B cell (primary cell): ENCODE results near the gene ERO1B. TPM values are rescaled to one million over a fixed set of nuclear protein-coding genes. Genes with fewer than 3 reads are reported as not detected.

Source experiments
- ATAC-seq: fragments of 200-7000 bp; cut with Tn5 transposase; one replicate; pipeline ENCODE4 v1.10.0; 2021; ENCODE audit warnings: low read depth, mild to moderate bottlenecking, moderate number of reproducible peaks, moderate library complexity
- CTCF ChIA-PET: fragments of 350-600 bp; sonication (Branson Sonifier 250); formaldehyde crosslinking; loops from one replicate; lab custom pipeline; 2021; ENCODE audit warnings: antibody characterized with exemption, inconsistent platforms; lab: Charles Lee
- POLR2A ChIA-PET: fragments of 350-600 bp; sonication (Branson Sonifier 250); formaldehyde crosslinking; loops from one replicate; lab custom pipeline; 2021; ENCODE audit warnings: antibody characterized with exemption; lab: Charles Lee
- DNase-seq: peaks from one replicate; pipeline ENCODE4 v3.0.0; 2013
- H2AFZ ChIP-seq: 2 replicates; pipeline ENCODE4 v1.6.1; 2012; ENCODE audit warnings: mild to moderate bottlenecking, low read depth, low read length; ENCODE audit not compliant: insufficient read depth, poor library complexity, severe bottlenecking
- H3K27ac ChIP-seq, 2 donors: 1 replicate in 1 of 2; 2 replicates in 1 of 2; pipeline ENCODE4 v1.5.1; 2012 to 2013; ENCODE audit warnings: low read length in 2 of 2, mild to moderate bottlenecking in 2 of 2, moderate library complexity in 1 of 2
- H3K27me3 ChIP-seq, 4 experiments: fragments of 200-600 bp in 1 of 4; sonication (generic) in 1 of 4; replicated peaks in 1 of 4; 1 replicate in 2 of 4; 2 replicates in 2 of 4; pipeline versions ENCODE4 v1.6.1 to v1.7.0; 2013 to 2016; ENCODE audit warnings: low read length in 3 of 4, mild to moderate bottlenecking in 2 of 4, mixed read lengths in 1 of 4, moderate library complexity in 1 of 4; ENCODE audit not compliant: insufficient read depth in 4 of 4, control insufficient read depth in 3 of 4; ENCODE audit errors: control extremely low read depth in 1 of 4
- H3K36me3 ChIP-seq, 2 experiments: replicated peaks in 1 of 2; 1 replicate in 1 of 2; 2 replicates in 1 of 2; pipeline versions ENCODE4 v1.6.1 to v1.7.1; 2013; ENCODE audit warnings: low read length in 1 of 2; ENCODE audit not compliant: insufficient read depth in 2 of 2, control insufficient read depth in 1 of 2; ENCODE audit errors: control extremely low read depth in 1 of 2, extremely low read depth in 1 of 2
- H3K4me1 ChIP-seq, 2 donors: fragments of 200-600 bp in 1 of 2; sonication (generic) in 1 of 2; 1 replicate in 1 of 2; 2 replicates in 1 of 2; pipeline versions ENCODE4 v1.5.1 to v1.6.1; 2013 to 2017; ENCODE audit warnings: low read length in 2 of 2; ENCODE audit not compliant: control insufficient read depth in 2 of 2, insufficient read depth in 2 of 2
- H3K4me2 ChIP-seq: replicated peaks from 2 replicates; pipeline ENCODE3; 2012; ENCODE audit warnings: mild to moderate bottlenecking, low read depth, low read length; ENCODE audit not compliant: poor library complexity, severe bottlenecking
- H3K4me3 ChIP-seq, 5 experiments: fragments of 200-600 bp in 1 of 5; sonication (generic) in 1 of 5; 1 replicate in 3 of 5; 2 replicates in 2 of 5; pipeline versions ENCODE4 v1.5.1 to v1.7.0; 2011 to 2016; ENCODE audit warnings: low read length in 4 of 5, mild to moderate bottlenecking in 4 of 5, low read depth in 2 of 5, control low read depth in 1 of 5, moderate library complexity in 1 of 5; ENCODE audit not compliant: insufficient read depth in 1 of 5; ENCODE audit errors: control extremely low read depth in 1 of 5, extremely low read depth in 1 of 5
- H3K79me2 ChIP-seq: fragments of 200-600 bp; sonication (generic); one replicate; pipeline ENCODE4 v1.6.0; 2016; ENCODE audit warnings: low read length; ENCODE audit not compliant: control insufficient read depth, insufficient read depth
- H3K9ac ChIP-seq: fragments of 200-600 bp; sonication (generic); 2 replicates; pipeline ENCODE4 v1.6.1; 2017; ENCODE audit warnings: mild to moderate bottlenecking, low read length, moderate library complexity
- H3K9me3 ChIP-seq, 3 donors: one replicate each; pipeline versions ENCODE4 v1.6.1 to v1.7.1; 2013; ENCODE audit warnings: low read length in 2 of 3; ENCODE audit not compliant: control insufficient read depth in 2 of 3, insufficient read depth in 1 of 3; ENCODE audit errors: control extremely low read depth in 1 of 3
- H4K20me1 ChIP-seq: 2 replicates; pipeline ENCODE4 v1.6.0; 2012; ENCODE audit warnings: mild to moderate bottlenecking, low read length; ENCODE audit not compliant: insufficient read depth, control insufficient read depth, poor library complexity, severe bottlenecking
- H3K27ac Mint-ChIP-seq: one replicate; pipeline ENCODE4 v1.8.0; 2021; ENCODE audit warnings: mixed read lengths
- H3K27me3 Mint-ChIP-seq: one replicate; pipeline ENCODE4 v1.8.0; 2021; ENCODE audit warnings: mixed read lengths
- H3K4me1 Mint-ChIP-seq: one replicate; pipeline ENCODE4 v1.8.0; 2021; ENCODE audit warnings: mixed read lengths
- H3K4me3 Mint-ChIP-seq: one replicate; pipeline ENCODE4 v1.8.0; 2021; ENCODE audit warnings: mixed read lengths
- H3K9me3 Mint-ChIP-seq: one replicate; pipeline ENCODE4 v1.8.0; 2022; ENCODE audit warnings: mixed read lengths; ENCODE audit not compliant: insufficient read depth
- EZH2 ChIP-seq: IDR thresholded peaks from 2 replicates; pipeline ENCODE4 v1.6.1; 2012; ENCODE audit warnings: borderline replicate concordance, low read depth, mild to moderate bottlenecking, moderate library complexity, low read length; ENCODE audit not compliant: insufficient read depth, poor library complexity, severe bottlenecking
- WGBS: methylation state at CpG from one replicate; pipeline ENCODE4 v1.1.5; 2013; ENCODE audit warnings: missing lambda C conversion rate; ENCODE audit not compliant: insufficient coverage; 5-methylcytosine and 5-hydroxymethylcytosine counted together
- intact Hi-C: fragments of 100-400 bp; cut with micrococcal nuclease; formaldehyde crosslinking; loops from one replicate; pipeline ENCODE4 v1.10.0; 2022
- polyA plus RNA-seq: library from polyadenylated mRNA; depleted of rRNA; stranded (reverse); fragments of >200 nt; gene quantifications from 2 replicates; pipeline ENCODE4 v1.2.3, GENCODE V29; 2012
- total RNA-seq, 2 donors: library from RNA; stranded (reverse); fragments of 120-200 nt in 1 of 2; gene quantifications; 1 replicate in 1 of 2; 2 replicates in 1 of 2; pipeline versions ENCODE4 v1.2.3 to v1.2.4, GENCODE V29; 2013 to 2022
- TF ChIP-seq, protein P1 (sequence below): fragments of 200-600 bp; IDR thresholded peaks from one replicate; pipeline ENCODE4 v1.8.0; 2022; ENCODE audit warnings: antibody characterized with exemption, mild to moderate bottlenecking

ERO1B gene
- total and polyA plus RNA-seq, 2 donors (not counting 1 experiment from before 2014, with no cell fraction given): 5.1 to 25.6 TPM

DNA sequence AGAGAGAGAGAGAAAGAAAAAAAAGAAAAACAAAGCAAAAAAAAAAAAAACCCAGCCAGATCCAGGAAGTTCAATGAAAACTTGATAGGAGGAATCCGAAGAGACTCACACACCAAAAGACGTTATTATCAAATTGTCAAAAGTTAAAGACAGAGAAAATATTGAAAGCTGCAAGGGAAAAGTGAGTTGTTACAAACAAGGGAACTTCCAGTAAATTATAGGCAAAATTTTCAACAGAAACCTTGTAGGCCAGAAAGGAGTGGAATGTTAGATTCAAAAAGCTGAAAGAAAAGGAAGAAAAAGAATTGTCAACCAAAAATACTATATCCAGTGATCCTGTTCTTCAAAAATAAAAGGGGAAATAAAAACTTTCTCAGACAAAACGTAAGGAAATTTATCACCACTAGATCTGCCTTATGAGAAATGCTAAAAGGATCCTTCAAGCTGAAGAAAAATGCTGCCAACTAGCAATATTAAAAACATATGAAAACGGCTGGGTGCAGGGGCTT lies 23.6 kb downstream of the ERO1B start:
- H3K27ac ChIP-seq: no peak overlapping the region
- no peak overlapping the region for H2AFZ ChIP-seq
- H3K4me1 Mint-ChIP-seq: no peaks in the 10 kb centered on the region
- WGBS: 100% methylated on average over 1 of the region's 4 CpGs
- H3K4me3 Mint-ChIP-seq: no peak overlapping the region
- ChIA-PET CTCF (no interaction called here), POLR2A (no interaction called here)
- H3K27ac Mint-ChIP-seq: no peak overlapping the region
- peaks cover 14% of the 10 kb centered on the region for H3K9me3 Mint-ChIP-seq
- peaks cover 30% of the 10 kb centered on the region for H3K79me2 ChIP-seq
- H3K9me3 ChIP-seq: peaks cover 3 to 34% (median 24%) of the 10 kb centered on the region in 3 donors
- H3K4me3 ChIP-seq: no peak overlapping the region
- DNase-seq (no peak), ATAC-seq (no peak)
- intact Hi-C loops: no loop called here
- H4K20me1 ChIP-seq: peaks cover 10% of the 10 kb centered on the region
- no peak overlapping the region for H3K4me2 ChIP-seq
- H3K36me3 ChIP-seq: peaks cover 10 to 23% of the 10 kb centered on the region in 2 experiments
- no peaks in the 10 kb centered on the region for H3K4me1 ChIP-seq
- H3K9ac ChIP-seq: no peak overlapping the region
- H3K27me3 ChIP-seq: no peaks in the 10 kb centered on the region
- TF ChIP-seq, protein P1, sequence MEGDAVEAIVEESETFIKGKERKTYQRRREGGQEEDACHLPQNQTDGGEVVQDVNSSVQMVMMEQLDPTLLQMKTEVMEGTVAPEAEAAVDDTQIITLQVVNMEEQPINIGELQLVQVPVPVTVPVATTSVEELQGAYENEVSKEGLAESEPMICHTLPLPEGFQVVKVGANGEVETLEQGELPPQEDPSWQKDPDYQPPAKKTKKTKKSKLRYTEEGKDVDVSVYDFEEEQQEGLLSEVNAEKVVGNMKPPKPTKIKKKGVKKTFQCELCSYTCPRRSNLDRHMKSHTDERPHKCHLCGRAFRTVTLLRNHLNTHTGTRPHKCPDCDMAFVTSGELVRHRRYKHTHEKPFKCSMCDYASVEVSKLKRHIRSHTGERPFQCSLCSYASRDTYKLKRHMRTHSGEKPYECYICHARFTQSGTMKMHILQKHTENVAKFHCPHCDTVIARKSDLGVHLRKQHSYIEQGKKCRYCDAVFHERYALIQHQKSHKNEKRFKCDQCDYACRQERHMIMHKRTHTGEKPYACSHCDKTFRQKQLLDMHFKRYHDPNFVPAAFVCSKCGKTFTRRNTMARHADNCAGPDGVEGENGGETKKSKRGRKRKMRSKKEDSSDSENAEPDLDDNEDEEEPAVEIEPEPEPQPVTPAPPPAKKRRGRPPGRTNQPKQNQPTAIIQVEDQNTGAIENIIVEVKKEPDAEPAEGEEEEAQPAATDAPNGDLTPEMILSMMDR: no peak
- TF ChIP-seq EZH2: no peak
- no peaks in the 10 kb centered on the region for H3K27me3 Mint-ChIP-seq

GRCh38 chr1:236257216-236257615 lies 24.5 kb downstream of the ERO1B start:
- Mint-ChIP-seq H3K27ac (no peak overlapping the region), H3K4me1 (no peaks in the 10 kb centered on the region), H3K9me3 (peaks cover 14% of the 10 kb centered on the region), H3K27me3 (no peaks in the 10 kb centered on the region), H3K4me3 (no peak overlapping the region)
- H3K4me2 ChIP-seq: no peak overlapping the region
- H3K27me3 ChIP-seq: no peaks in the 10 kb centered on the region
- H3K4me1 ChIP-seq: no peaks in the 10 kb centered on the region
- H3K79me2 ChIP-seq: peaks cover 30% of the 10 kb centered on the region
- no peak overlapping the region for H3K9ac ChIP-seq
- H3K36me3 ChIP-seq: peaks cover 9 to 18% of the 10 kb centered on the region in 2 experiments
- no peak overlapping the region for H3K27ac ChIP-seq
- ATAC-seq (no peak), DNase-seq (no peak)
- ChIA-PET CTCF (no interaction called here), POLR2A (no interaction called here)
- TF ChIP-seq, protein P1: no peak
- no peak for TF ChIP-seq EZH2
- no peak overlapping the region for H3K4me3 ChIP-seq
- intact Hi-C loops: no loop called here
- H4K20me1 ChIP-seq: peaks cover 10% of the 10 kb centered on the region
- H3K9me3 ChIP-seq: peaks cover 3 to 29% (median 15%) of the 10 kb centered on the region in 3 donors
- no peak overlapping the region for H2AFZ ChIP-seq
